NCI-H2081 treated with DMSO at 0.1 percent for 48 hours (cell line): ENCODE measurements around the gene BOC.

Source experiments
- DNase-seq: peaks from one replicate; lab custom pipeline; 2025; lab: John Stamatoyannopoulos, UW

The BOC gene

DNA sequence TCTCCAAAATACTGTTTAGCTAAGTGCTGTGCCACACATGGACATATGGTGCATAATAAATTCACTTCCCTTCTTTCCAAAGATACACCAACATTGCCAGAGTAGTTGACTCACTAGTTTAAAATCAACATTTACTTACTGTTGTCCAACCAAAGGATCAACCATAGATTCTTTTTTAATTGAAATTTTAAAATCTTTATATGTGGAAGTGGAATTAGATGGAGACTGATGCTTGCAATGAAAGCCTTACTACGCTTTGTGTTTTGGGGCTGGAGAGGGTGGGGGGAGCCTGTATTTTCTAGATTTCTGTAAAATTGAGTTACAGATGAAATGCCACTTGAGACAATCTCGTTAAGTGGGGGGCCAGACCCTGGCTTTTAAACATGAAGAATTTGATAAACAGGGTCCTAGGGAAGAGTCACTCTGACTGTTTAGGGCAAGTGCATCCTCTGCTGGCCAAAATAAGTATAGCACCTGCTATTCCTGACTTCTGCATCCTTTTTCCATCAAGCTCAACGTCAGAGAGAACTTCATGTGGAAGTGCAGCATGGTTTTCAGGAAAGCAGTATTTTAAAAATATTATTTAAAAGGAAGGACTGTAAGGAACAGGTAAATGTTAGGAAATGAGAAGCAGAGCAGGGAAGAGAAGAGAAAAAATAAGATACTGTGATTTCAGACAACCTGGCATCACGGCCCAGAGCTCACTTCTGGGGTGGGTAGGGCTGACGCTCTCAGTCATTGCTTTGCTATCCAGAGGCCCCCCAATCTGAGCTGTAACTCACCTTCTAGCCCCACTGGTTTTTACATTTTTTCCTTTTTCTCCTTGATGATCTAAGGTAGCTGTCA lies 76.7 kb downstream of the BOC start:
- peak; percentile 34 for DNase-seq

DNA sequence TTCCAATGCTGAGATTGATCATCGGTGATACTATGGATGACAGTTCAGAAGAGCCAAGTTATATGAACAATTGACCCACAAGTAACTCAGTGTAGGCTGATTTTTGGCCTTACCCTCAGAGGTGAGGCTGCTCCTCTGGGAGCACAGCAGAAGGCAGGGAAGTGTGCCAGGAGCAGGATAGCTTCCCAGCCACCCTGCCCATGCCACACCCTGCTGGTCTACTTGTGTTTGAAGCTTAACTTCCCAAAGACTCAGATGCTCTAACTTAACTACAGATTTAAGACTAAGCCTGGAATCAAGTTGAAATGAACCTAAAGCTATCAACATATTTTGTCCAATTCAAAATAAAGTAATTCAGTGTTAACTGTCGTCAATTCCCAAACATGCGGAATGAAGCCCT lies 77.5 kb downstream of the BOC start:
- DNase-seq: no peak

DNA sequence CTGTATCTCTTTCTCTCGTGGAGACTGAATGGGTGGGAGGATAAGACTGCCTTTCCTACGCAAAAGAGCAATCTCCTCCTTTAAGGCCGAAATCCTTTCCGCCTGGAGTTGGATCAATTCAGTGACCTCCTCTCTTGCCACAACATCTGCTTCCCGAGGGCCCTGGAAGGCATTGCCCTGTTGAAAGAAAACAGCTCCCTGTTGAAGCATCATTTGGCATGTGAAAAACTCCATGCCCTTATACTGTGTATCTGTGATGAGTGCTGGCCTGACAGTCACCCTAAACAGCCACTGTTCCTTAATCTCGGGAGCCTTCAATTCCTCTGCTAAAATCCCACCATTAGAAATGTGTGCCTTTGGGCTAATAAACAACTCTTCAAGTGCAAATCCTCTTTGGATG lies 80.2 kb downstream of the BOC start:
- DNase-seq: no peak

- DNase-seq: no peak
These were observed 81.6 kb downstream of the BOC start for GRCh38 chr3:113292933-113293332.

- no peak for DNase-seq
These were observed 82.0 kb downstream of the BOC start for GRCh38 chr3:113293348-113293747.

- DNase-seq: no peak
These were observed 84.1 kb downstream of the BOC start for GRCh38 chr3:113295463-113295862.

DNA sequence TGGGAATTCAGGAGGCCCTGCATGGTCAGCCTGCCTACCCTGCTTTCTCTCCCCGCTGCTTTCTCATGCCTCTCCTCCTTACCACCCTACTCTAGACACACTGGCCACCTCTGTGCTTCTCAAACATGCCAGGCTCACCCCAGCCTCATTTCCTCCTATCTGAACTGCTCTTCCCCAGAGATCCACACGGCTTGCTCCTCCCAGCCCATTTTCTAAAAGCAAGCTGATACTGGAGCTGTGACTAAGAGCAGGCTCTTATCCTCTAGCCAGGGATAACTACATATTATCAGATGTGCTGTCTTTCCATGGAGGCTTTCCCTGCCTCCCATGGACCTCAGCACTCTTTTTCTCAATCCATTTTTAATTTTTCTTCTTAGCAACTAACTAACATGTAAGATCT lies 85.9 kb downstream of the BOC start:
- DNase-seq: no peak

DNA sequence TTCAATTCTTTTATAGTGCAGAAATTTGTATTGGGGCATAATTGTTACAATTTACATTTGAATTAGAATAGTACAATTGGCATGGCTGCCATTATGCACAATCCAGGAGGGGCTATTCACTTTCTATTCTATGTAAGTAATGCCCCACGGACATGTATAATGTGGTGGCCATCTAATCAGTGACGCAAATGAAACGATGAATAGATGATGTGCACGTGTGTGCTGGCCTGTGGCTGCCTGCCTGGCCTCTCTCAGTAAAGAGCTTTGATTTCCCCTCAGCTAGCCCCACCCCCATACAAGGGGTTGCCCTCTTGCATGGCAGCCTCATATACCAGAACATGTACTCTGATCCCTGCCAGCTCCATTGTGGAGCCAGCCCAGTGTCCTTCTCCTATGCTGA lies 86.5 kb downstream of the BOC start:
- no peak for DNase-seq

GRCh38 chr3:113300596-113300995 lies 89.2 kb downstream of the BOC start:
- no peak for DNase-seq

- no peak for DNase-seq
These were observed 92.7 kb downstream of the BOC start for GRCh38 chr3:113304102-113304501.

DNA sequence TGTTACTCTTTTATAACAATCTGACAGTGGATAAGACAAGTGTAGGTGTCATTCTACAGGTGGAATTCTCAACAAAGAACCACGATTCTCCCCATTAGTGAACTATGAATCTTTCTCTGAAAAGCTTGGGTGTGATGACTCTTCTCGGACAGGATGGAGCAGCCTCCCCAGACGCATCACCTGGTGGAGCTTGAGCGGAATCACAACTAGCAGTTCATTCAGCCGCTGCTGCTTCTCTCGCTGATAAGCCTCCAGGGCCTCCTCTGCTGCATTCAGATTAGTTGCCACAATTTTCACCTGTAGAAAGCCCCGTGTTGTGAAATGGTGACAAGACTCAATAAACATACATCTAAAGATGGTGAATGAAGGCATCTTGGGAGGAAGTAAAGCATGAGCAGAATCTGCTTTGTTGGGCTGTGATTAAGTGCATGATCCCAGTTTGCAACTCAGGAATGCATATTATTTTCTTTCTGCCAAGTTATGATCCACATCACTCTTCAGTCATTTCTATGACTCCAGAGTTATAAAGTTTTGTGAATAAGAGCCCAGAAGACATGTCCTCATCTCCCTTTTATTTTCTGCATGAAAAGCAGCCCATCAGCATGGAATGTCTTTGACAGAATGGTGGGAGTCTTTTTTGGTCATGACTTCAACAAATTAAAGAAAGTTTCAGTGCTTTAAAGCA lies 93.6 kb downstream of the BOC start:
- no peak for DNase-seq

DNA sequence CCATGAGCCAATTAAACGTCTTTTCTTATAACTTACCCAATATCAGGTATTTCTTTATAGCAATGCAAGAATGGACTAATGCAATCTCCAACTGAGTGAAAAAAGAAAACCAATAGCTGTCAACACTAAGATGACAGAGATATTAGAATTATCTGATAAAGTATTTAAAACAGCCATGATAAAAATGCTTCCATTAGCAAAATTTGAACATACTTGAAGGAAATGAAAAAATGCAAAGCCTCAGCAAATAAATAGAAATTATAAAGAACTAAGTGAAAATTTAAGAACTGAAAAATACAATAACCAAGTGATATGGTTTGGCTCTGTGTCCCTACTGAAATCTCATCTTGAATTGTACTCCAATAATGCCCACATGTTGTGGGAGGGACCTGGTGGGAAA lies 99.6 kb downstream of the BOC start:
- no peak for DNase-seq

DNA sequence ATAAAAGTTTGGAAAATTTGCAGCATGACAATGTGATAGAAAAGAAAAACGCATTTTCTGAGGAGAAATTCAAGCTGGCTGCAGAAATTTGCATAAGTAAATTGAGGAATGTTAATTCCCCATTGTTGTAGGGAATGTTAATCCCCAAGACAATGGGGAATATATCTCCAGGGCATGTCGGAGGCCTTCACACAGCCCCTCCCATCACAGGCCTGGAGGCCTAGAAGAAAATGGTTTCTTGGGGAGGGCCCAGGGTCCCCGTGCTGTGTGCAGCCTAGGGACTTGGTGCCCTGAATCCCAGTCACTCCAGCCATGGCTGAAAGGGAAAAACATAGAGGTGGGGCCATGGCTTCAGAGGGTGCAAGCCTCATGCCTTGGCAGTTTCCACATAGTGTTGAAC lies 101.1 kb downstream of the BOC start:
- DNase-seq: no peak

- no peak for DNase-seq
These were observed 103.6 kb downstream of the BOC start for GRCh38 chr3:113314923-113315322.

DNA sequence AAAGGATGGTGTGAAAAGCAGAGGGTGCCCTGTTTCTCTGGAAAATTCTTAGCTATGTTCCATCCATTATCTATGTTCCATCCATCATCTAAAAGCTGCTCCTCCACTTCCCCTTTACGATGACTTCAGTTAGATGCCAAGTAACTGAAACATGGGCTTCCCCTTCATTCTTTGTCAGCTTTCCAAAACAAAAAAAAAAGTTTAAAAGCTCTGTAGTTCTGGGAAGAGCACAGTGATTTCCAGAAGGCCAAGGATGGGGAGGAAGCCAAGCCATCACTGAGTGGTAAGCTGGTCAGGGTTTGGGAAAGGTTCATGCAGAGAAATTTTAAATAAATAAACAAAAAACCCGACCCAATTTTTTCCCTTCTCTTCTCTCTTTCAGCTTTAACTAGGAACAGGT lies 118.4 kb downstream of the BOC start:
- DNase-seq: no peak

DNA sequence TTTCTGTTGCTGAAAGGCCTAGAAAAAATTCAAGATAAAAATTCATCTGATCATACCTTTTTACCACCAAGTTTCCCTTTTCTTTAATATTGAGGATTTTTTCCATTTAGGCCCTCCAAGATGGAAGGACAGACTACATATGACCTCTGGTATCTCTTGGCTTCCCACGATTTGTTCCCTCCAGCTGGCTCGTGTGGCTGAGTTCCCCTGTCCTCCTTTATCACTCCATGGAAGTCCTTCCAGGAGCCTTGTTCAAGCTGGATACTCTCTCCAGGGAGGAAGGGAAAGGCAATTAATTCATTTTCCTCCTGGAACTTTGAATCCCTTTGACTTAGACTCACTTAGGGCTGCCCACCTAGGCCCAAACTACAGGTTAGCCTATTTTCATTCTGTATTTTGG lies 119.4 kb downstream of the BOC start:
- no peak for DNase-seq

DNA sequence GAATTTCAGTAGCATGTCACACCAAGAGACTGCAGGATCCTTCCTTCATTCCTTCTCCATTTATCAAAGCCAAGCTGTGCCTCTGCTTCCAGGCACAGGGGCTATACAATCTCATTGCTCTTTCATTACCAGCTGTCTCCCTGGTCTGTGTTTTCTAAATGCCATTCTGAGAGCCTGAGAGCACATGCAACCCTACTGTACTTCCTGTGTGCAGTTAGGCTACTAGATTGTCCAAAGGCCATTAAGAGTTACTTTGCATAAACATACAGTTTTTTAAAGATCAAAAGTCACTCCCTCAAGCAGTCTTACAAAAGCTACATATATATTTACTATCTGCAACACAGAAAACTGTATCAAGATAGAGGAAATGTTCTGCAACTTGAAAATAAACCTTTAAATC lies 119.8 kb downstream of the BOC start:
- DNase-seq: no peak
